Measurements from ENCODE around the gene APBA2.

The APBA2 gene

DNA sequence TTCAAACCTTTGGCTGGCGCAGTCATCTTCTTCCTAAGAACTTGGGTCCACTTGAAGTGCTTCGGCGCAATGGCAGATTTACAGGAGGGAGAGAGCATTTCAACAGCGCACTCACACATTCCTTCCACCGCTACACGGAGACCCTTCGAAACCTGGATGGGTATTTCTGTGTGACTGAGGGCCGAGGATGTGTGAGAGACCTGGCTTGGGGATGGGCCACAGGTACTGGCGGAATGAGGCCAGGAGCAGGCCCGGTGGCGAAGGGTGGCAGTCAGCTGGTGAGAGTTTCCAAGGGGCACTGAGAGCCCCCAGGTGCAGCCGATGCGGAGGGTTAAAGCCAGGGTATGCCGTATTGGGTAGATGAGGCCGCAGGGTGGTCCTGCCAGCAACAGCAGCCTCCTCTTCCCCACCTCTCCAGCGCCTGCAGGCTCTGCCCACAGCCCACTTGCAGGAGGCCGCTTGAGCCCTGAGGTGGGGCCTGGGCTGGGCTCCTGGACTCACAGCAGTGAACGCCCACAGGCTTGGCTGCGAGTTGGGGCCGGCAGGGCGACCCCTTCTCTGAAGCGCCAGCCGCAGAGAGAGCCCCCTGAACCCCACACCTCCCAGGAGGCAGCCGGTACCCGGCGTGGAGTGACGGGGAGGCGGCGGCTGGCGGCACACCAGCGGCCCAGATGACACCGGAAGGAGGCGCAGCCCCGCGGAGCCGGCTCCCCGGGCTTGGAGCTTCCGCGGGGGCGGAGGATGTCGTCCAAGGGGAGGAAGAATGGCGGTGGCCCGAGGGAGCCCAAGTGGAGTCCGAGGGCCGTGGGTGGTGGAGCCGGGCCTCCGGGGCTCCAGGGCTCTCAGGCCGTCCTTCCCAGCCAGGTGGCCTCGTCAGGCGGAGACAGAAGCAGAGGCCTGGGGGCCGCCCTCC lies 217.4 kb downstream of the APBA2 start:
- H3K23ac ChIP-seq (ENCODE audit: low read depth, low read length, poor library complexity), result no peak overlapping the region
- H3K4me2 ChIP-seq (ENCODE audit: insufficient read depth, low read length, poor library complexity, severe bottlenecking), result peak overlapping the region; percentile 79
- H3K27ac ChIP-seq (replicated peaks; ENCODE audit: low read length), result no peak overlapping the region
- no peak overlapping the region for H2AFZ ChIP-seq (ENCODE audit: low read length)
- no CpG with 5 or more reads among the region's 51 CpGs for WGBS, 2 donors (ENCODE audit: extremely low coverage in 2 of 2, insufficient read length in 2 of 2, insufficient replicate concordance in 1 of 2)
- H3K4ac ChIP-seq (ENCODE audit: low read length), result no peak overlapping the region
- H3K9ac ChIP-seq (ENCODE audit: low read depth, low read length, poor library complexity), result peak overlapping the region; percentile 35
- peak overlapping the region; percentile 93 for H2BK120ac ChIP-seq (ENCODE audit: low read depth, low read length)
- H3K18ac ChIP-seq (ENCODE audit: low read length), result peak overlapping the region; percentile 81
- no peak overlapping the region for H2BK5ac ChIP-seq (ENCODE audit: low read length)
- H2BK12ac ChIP-seq (ENCODE audit: low read length), result no peak overlapping the region
- H3K36me3 ChIP-seq (replicated peaks in 1 of 2; ENCODE audit: control insufficient read depth in 2 of 2, insufficient read depth in 2 of 2, low read length in 2 of 2), result peaks cover 26 to 81% of the 10 kb centered on the region in 2 donors
- H3K9me3 ChIP-seq (replicated peaks in 1 of 2; ENCODE audit: control insufficient read depth in 2 of 2, insufficient read depth in 1 of 2, low read depth in 1 of 2, low read length in 2 of 2), result no peaks in the 10 kb centered on the region
- no peaks in the 10 kb centered on the region for H3K27me3 ChIP-seq (ENCODE audit: control insufficient read depth in 3 of 3, insufficient read depth in 3 of 3, low read depth in 1 of 3, low read length in 3 of 3)
- H4K91ac ChIP-seq (ENCODE audit: low read depth, low read length, poor library complexity), result peak overlapping the region; percentile 18
- H3K14ac ChIP-seq (ENCODE audit: low read length), result no peak overlapping the region
- H3K4me3 ChIP-seq (ENCODE audit: low read length in 2 of 2), result no peak overlapping the region
- peak overlapping the region; percentile 88 for H2AK5ac ChIP-seq (ENCODE audit: low read depth, low read length)
- DNase-seq (ENCODE audit: low spot score), result peak; percentile 44
- H4K8ac ChIP-seq (ENCODE audit: low read depth, low read length), result peak overlapping the region; percentile 54
- H3K79me1 ChIP-seq (ENCODE audit: low read depth, low read length), result peaks cover 4% of the 10 kb centered on the region
- peak overlapping the region; percentile 32 for H2BK15ac ChIP-seq (ENCODE audit: low read length)
- peaks cover 0 to 14% of the 10 kb centered on the region in 2 donors for H3K4me1 ChIP-seq (ENCODE audit: control insufficient read depth in 2 of 2, insufficient read depth in 1 of 2, low read depth in 1 of 2, low read length in 2 of 2)

GRCh38 chr15:29103824-29104565 lies 218.2 kb downstream of the APBA2 start:
- Histone ChIP-seq H2BK120ac (ENCODE audit: low read depth, low read length) (peak overlapping the region; percentile 93), H3K27ac (replicated peaks; ENCODE audit: low read length) (no peak overlapping the region), H2AK5ac (ENCODE audit: low read depth, low read length) (peak overlapping the region; percentile 77), H3K4ac (ENCODE audit: low read length) (no peak overlapping the region), H2AFZ (ENCODE audit: low read length) (no peak overlapping the region), H3K27me3 (ENCODE audit: control insufficient read depth in 3 of 3, insufficient read depth in 3 of 3, low read depth in 1 of 3, low read length in 3 of 3) (no peaks in the 10 kb centered on the region), H3K79me1 (ENCODE audit: low read depth, low read length) (peaks cover 7% of the 10 kb centered on the region), H3K18ac (ENCODE audit: low read length) (peak overlapping the region; percentile 39), H4K8ac (ENCODE audit: low read depth, low read length) (no peak overlapping the region), H3K4me1 (ENCODE audit: control insufficient read depth in 2 of 2, insufficient read depth in 1 of 2, low read depth in 1 of 2, low read length in 2 of 2) (peaks cover 0 to 14% of the 10 kb centered on the region in 2 donors), H3K4me2 (ENCODE audit: insufficient read depth, low read length, poor library complexity, severe bottlenecking) (peak overlapping the region; percentile 79), H3K14ac (ENCODE audit: low read length) (peak overlapping the region; percentile 1), H3K9me3 (replicated peaks in 1 of 2; ENCODE audit: control insufficient read depth in 2 of 2, insufficient read depth in 1 of 2, low read depth in 1 of 2, low read length in 2 of 2) (no peaks in the 10 kb centered on the region), H3K9ac (ENCODE audit: low read depth, low read length, poor library complexity) (no peak overlapping the region), H3K23ac (ENCODE audit: low read depth, low read length, poor library complexity) (peak overlapping the region; percentile 37), H2BK12ac (ENCODE audit: low read length) (no peak overlapping the region), H4K91ac (ENCODE audit: low read depth, low read length, poor library complexity) (no peak overlapping the region), H2BK5ac (ENCODE audit: low read length) (no peak overlapping the region), H2BK15ac (ENCODE audit: low read length) (no peak overlapping the region), H3K36me3 (replicated peaks in 1 of 2; ENCODE audit: control insufficient read depth in 2 of 2, insufficient read depth in 2 of 2, low read length in 2 of 2) (peaks cover 25 to 81% of the 10 kb centered on the region in 2 donors), H3K4me3 (ENCODE audit: low read length in 2 of 2) (peak overlapping the region in 1 of 2 donors; percentile 65)
- peak; percentile 83 for DNase-seq (ENCODE audit: low spot score)
- WGBS, 2 donors (ENCODE audit: extremely low coverage in 2 of 2, insufficient read length in 2 of 2, insufficient replicate concordance in 1 of 2), result no CpG with 5 or more reads among the region's 47 CpGs

GRCh38 chr15:29104566-29104880 lies 218.7 kb downstream of the APBA2 start:
- Histone ChIP-seq H2BK5ac (ENCODE audit: low read length) (no peak overlapping the region), H3K4me3 (ENCODE audit: low read length in 2 of 2) (peak overlapping the region in 1 of 2 donors; percentile 65), H3K4me2 (ENCODE audit: insufficient read depth, low read length, poor library complexity, severe bottlenecking) (no peak overlapping the region), H4K91ac (ENCODE audit: low read depth, low read length, poor library complexity) (no peak overlapping the region), H3K36me3 (replicated peaks in 1 of 2; ENCODE audit: control insufficient read depth in 2 of 2, insufficient read depth in 2 of 2, low read length in 2 of 2) (peaks cover 22 to 81% of the 10 kb centered on the region in 2 donors), H3K23ac (ENCODE audit: low read depth, low read length, poor library complexity) (peak overlapping the region; percentile 37), H2BK15ac (ENCODE audit: low read length) (no peak overlapping the region), H2BK12ac (ENCODE audit: low read length) (no peak overlapping the region), H3K4me1 (ENCODE audit: control insufficient read depth in 2 of 2, insufficient read depth in 1 of 2, low read depth in 1 of 2, low read length in 2 of 2) (peaks cover 0 to 14% of the 10 kb centered on the region in 2 donors), H3K18ac (ENCODE audit: low read length) (peak overlapping the region; percentile 39), H3K9me3 (replicated peaks in 1 of 2; ENCODE audit: control insufficient read depth in 2 of 2, insufficient read depth in 1 of 2, low read depth in 1 of 2, low read length in 2 of 2) (no peaks in the 10 kb centered on the region), H2AK5ac (ENCODE audit: low read depth, low read length) (peak overlapping the region; percentile 77), H3K79me1 (ENCODE audit: low read depth, low read length) (peaks cover 7% of the 10 kb centered on the region), H3K4ac (ENCODE audit: low read length) (no peak overlapping the region), H3K27me3 (ENCODE audit: control insufficient read depth in 3 of 3, insufficient read depth in 3 of 3, low read depth in 1 of 3, low read length in 3 of 3) (no peaks in the 10 kb centered on the region), H2AFZ (ENCODE audit: low read length) (no peak overlapping the region), H3K27ac (replicated peaks; ENCODE audit: low read length) (no peak overlapping the region), H2BK120ac (ENCODE audit: low read depth, low read length) (no peak overlapping the region), H3K14ac (ENCODE audit: low read length) (no peak overlapping the region), H4K8ac (ENCODE audit: low read depth, low read length) (no peak overlapping the region), H3K9ac (ENCODE audit: low read depth, low read length, poor library complexity) (no peak overlapping the region)
- WGBS, 2 donors (ENCODE audit: extremely low coverage in 2 of 2, insufficient read length in 2 of 2, insufficient replicate concordance in 1 of 2), result no CpG with 5 or more reads among the region's 6 CpGs
- DNase-seq (ENCODE audit: low spot score), result no peak
